Bronchial epithelial cell (primary cell): ENCODE measurements around the gene CYP4F22. TPM values are rescaled to one million over a fixed set of nuclear protein-coding genes. Genes with fewer than 3 reads are reported as not detected.

Experiments
- DNase-seq: peaks from one replicate; pipeline ENCODE4 v3.0.0-alpha.2; 2010; ENCODE audit warnings: low read depth
- FAIRE-seq: peaks from 2 replicates; lab custom pipeline; 2011; peaks lifted over from hg19 to GRCh38; lab: Jason Lieb, UNC
- H3K27me3 ChIP-seq: 2 replicates; pipeline ENCODE4 v1.5.1; 2011; ENCODE audit warnings: low read length; ENCODE audit not compliant: control insufficient read depth, insufficient read depth
- H3K36me3 ChIP-seq: 2 replicates; pipeline ENCODE4 v1.5.1; 2011; ENCODE audit warnings: low read length; ENCODE audit not compliant: control insufficient read depth, insufficient read depth
- H3K4me3 ChIP-seq: 2 replicates; pipeline ENCODE4 v1.5.1; 2011; ENCODE audit warnings: mild to moderate bottlenecking, low read depth, low read length, control low read depth
- CTCF ChIP-seq: IDR thresholded peaks from 2 replicates; pipeline ENCODE4 v1.5.1; 2011; ENCODE audit warnings: mild to moderate bottlenecking, moderate library complexity, low read length, control low read depth, inconsistent platforms; ENCODE audit not compliant: insufficient read depth, severe bottlenecking
- total RNA-seq: library from RNA; depleted of rRNA; stranded (reverse); fragments of >200 nt; gene quantifications from 2 replicates; pipeline ENCODE4 v1.2.1, GENCODE V29; 2014

The CYP4F22 gene
- 0.13 TPM in 1 of 2 replicates, not detected in the other for total RNA-seq

- Histone ChIP-seq H3K36me3 (no peaks in the 10 kb centered on the region), H3K27me3 (peaks cover 8% of the 10 kb centered on the region), H3K4me3 (no peak within 1 kb of the TSS)
- FAIRE-seq (no peak), DNase-seq (no peak)
- no peak for TF ChIP-seq CTCF
Measured at GRCh38 chr19:15508035-15508710, at the start of gene CYP4F22. TSS of gene CYP4F22 (plus strand) at chr19:15508525. CDS start at chr19:15525337, 16,812 bp downstream.

DNA sequence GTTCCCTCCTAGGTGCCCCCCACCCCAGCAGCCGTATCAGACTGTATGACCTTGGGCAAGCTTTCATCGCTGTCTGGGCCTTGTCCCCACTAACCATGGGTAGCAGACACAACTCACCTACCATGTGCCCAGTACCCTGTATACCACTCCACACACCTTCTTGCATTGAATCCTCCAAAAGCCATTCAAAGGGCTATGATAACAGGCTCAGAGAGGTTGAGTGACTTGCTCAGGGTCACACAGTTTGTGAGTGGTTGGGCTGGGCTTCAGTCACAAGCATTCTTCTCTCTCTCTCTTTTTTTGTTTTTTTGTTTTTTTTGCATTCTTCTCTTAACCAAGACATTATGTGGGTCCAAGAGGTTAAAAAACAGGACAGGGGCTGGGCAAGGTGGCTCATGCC is 46.6 kb upstream of the CYP4F22 start:
- Histone ChIP-seq H3K27me3 (peaks cover 9% of the 10 kb centered on the region), H3K4me3 (no peak overlapping the region), H3K36me3 (no peaks in the 10 kb centered on the region)
- no peak for FAIRE-seq
- TF ChIP-seq CTCF = no peak
- no peak for DNase-seq

GRCh38 chr19:15463861-15464371 is 44.4 kb upstream of the CYP4F22 start:
- Histone ChIP-seq H3K36me3 (no peaks in the 10 kb centered on the region), H3K27me3 (peaks cover 1% of the 10 kb centered on the region), H3K4me3 (no peak overlapping the region)
- FAIRE-seq (no peak), DNase-seq (no peak)
- no peak for TF ChIP-seq CTCF

- Histone ChIP-seq H3K4me3 (no peak within 1 kb of the TSS), H3K36me3 (no peaks in the 10 kb centered on the region), H3K27me3 (peaks cover 9% of the 10 kb centered on the region)
- FAIRE-seq (no peak), DNase-seq (no peak)
- no peak for TF ChIP-seq CTCF
Measured at GRCh38 chr19:15464394-15465385, 43.6 kb upstream of the CYP4F22 start, which contains the start of gene RASAL3. TSS of gene RASAL3 (minus strand) at chr19:15464544. CDS start at chr19:15464358, 186 bp downstream.

GRCh38 chr19:15466851-15467733 is 41.2 kb upstream of the CYP4F22 start:
- H3K36me3 ChIP-seq = no peaks in the 10 kb centered on the region
- FAIRE-seq (no peak), DNase-seq (peak; percentile 80)
- H3K27me3 ChIP-seq = peaks cover 12% of the 10 kb centered on the region
- H3K4me3 ChIP-seq = no peak overlapping the region
- no peak for TF ChIP-seq CTCF
